ENCODE measurements around the gene NPIPB2. TPM values are rescaled to one million over a fixed set of nuclear protein-coding genes. Genes with fewer than 3 reads are reported as not detected.
"Not testable (repeated sequence)": the region's sequence is repeated elsewhere in the genome, so short reads cannot be mapped to it uniquely, and the experiment has no call there.

NPIPB2 gene
- total and polyA plus RNA-seq, 11 donors = 1.1 to 8.4 (median 2.7) TPM

- H3K4me3 ChIP-seq = no peak overlapping the region
Observed at GRCh38 chr16:11955713-11956123, 13.9 kb upstream of the NPIPB2 start.

DNA sequence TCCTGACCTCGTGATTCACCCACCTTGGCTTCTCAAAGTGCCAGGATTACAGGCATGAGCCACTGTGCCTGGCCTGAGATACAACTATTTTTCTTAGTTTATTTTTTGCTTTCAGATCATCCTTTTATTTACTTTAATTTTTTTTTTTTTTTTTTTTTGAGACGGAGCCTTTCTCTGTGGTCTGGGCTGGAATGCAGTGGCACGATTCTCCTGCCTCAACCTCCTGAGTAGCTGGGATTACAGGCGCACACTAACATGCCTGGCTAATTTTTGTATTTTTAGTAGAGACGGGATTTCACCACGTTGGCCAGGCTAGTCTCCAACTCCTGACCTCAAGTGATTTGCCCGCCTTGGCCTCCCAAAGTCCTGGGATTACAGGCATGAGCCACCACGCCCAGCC, 11.7 kb upstream of the NPIPB2 start:
- DNase-seq, H3K27ac ChIP-seq, H3K36me3 ChIP-seq, H3K4me3 ChIP-seq, H3K4me1 ChIP-seq, H3K9me3 ChIP-seq, H3K27me3 ChIP-seq, ATAC-seq: not testable (repeated sequence)
- WGBS, 4 donors = 88 to 93% (median 91%) methylated on average over 8 of the region's 8 CpGs
- intact Hi-C loops (cut with DNase I) = loop anchor here in 2 of 10 donors (5.0 kb wide), 1 partner anchor 114 kb away; no protein-coding TSS in a partner anchor

More at GRCh38 chr16:11955713-11956123, 13.9 kb upstream of the NPIPB2 start:
- TF ChIP-seq, protein P1, sequence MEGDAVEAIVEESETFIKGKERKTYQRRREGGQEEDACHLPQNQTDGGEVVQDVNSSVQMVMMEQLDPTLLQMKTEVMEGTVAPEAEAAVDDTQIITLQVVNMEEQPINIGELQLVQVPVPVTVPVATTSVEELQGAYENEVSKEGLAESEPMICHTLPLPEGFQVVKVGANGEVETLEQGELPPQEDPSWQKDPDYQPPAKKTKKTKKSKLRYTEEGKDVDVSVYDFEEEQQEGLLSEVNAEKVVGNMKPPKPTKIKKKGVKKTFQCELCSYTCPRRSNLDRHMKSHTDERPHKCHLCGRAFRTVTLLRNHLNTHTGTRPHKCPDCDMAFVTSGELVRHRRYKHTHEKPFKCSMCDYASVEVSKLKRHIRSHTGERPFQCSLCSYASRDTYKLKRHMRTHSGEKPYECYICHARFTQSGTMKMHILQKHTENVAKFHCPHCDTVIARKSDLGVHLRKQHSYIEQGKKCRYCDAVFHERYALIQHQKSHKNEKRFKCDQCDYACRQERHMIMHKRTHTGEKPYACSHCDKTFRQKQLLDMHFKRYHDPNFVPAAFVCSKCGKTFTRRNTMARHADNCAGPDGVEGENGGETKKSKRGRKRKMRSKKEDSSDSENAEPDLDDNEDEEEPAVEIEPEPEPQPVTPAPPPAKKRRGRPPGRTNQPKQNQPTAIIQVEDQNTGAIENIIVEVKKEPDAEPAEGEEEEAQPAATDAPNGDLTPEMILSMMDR (IDR thresholded peaks at IDR 0.05) = no peak
- no peak for TF ChIP-seq POLR2A (IDR thresholded peaks at IDR 0.05)
- DNase-seq = no peak
- no peak for ATAC-seq
- 65 to 75% (median 70%) methylated on average over 8 of the region's 8 CpGs for WGBS, 4 donors
- Histone ChIP-seq H3K36me3 (no peaks in the 10 kb centered on the region), H3K27ac (no peak overlapping the region), H3K27me3 (no peaks in the 10 kb centered on the region), H3K9me3 (no peaks in the 10 kb centered on the region), H3K4me1 (no peaks in the 10 kb centered on the region)
- intact Hi-C loops (cut with DNase I) = no loop called here

GRCh38 chr16:11950388-11950787, 8.5 kb upstream of the NPIPB2 start:
- no peak for ATAC-seq
- intact Hi-C loops (cut with DNase I) = loop anchor here in 2 of 10 donors (5.0 kb wide), 1 partner anchor 117 kb away; no protein-coding TSS in a partner anchor

DNA sequence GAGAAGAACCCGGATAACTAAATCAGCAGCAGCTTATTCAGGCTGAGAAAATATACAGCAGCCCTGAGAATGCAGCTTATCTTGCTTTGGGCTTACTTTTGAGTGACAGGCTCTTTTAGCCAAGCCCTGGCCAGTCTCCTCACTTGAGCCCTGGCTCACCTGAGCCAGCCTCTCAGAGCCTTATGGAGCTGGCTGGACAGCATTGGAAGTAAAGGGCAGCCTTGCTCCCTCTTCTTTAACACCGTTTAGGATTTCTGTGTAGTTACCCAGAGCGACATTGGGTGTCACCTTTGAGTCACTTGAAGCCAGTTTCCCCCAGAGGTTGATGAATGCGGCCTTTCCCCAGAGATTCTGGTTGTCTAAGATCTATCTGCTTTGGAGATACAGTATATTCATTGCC, 7.7 kb upstream of the NPIPB2 start:
- Histone ChIP-seq H3K27me3 (no peaks in the 10 kb centered on the region), H3K36me3 (no peaks in the 10 kb centered on the region), H3K27ac (no peak overlapping the region), H3K4me1 (no peaks in the 10 kb centered on the region), H3K9me3 (no peaks in the 10 kb centered on the region), H3K4me3 (no peak overlapping the region)
- TF ChIP-seq POLR2A (IDR thresholded peaks at IDR 0.05) = no peak
- TF ChIP-seq, protein P1 (IDR thresholded peaks at IDR 0.05) = peak in 11 of 12 donors; percentile 23 to 58 (median 47)
- intact Hi-C loops (cut with DNase I) = loop anchor here in 7 of 10 donors (1.0 to 5.0 kb wide), 4 partner anchors 117 to 119 kb away; no protein-coding TSS in a partner anchor
- ATAC-seq = peak in 3 of 4 donors; percentile 68 to 81 (median 73)
- DNase-seq = peak in 1 of 5 donors; percentile 18
- WGBS, 4 donors = 15 to 25% (median 18%) methylated on average over 4 of the region's 4 CpGs

More at GRCh38 chr16:11950388-11950787, 8.5 kb upstream of the NPIPB2 start:
- H3K9me3 ChIP-seq = no peaks in the 10 kb centered on the region
- no peak for TF ChIP-seq POLR2A (IDR thresholded peaks at IDR 0.05)
- TF ChIP-seq, protein P1 (IDR thresholded peaks at IDR 0.05) = no peak
- no peak for DNase-seq
- no peaks in the 10 kb centered on the region for H3K4me1 ChIP-seq
- no peaks in the 10 kb centered on the region for H3K36me3 ChIP-seq
- H3K4me3 ChIP-seq = no peak overlapping the region
- no peaks in the 10 kb centered on the region for H3K27me3 ChIP-seq
- no peak overlapping the region for H3K27ac ChIP-seq
- 86 to 91% (median 90%) methylated on average over 5 of the region's 5 CpGs for WGBS, 4 donors

DNA sequence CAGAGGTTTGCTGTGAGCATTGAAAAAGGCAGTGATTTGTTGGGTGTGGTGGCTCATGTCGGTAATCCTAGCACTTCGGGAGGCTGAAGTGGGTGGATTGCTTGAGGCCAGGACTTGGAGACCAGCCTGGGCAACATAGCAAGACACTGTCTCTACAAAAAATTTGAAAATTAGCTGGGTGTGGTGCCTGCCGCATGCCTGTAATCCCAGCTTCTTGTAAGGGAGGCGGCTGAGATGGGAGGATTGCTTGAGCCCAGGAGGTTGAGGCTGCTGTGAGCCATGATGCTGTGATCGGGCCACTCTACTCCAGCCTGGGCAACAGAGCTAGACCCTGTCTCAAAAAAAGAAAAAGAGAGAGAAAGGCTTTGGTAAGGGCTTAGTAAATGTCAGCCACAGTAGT, 7.0 kb upstream of the NPIPB2 start:
- TF ChIP-seq POLR2A (IDR thresholded peaks at IDR 0.05) = no peak
- TF ChIP-seq, protein P1 (IDR thresholded peaks at IDR 0.05) = no peak
- 89 to 96% (median 94%) methylated on average over 5 of the region's 5 CpGs for WGBS, 4 donors
- H3K27me3 ChIP-seq = no peaks in the 10 kb centered on the region
- intact Hi-C loops (cut with DNase I) = loop anchor here in 7 of 10 donors (1.0 to 5.0 kb wide), 4 partner anchors 118 to 120 kb away; no protein-coding TSS in a partner anchor
- H3K36me3 ChIP-seq = no peaks in the 10 kb centered on the region
- H3K4me1 ChIP-seq = no peaks in the 10 kb centered on the region
- no peak overlapping the region for H3K27ac ChIP-seq
- ATAC-seq = no peak
- H3K9me3 ChIP-seq = no peaks in the 10 kb centered on the region
- no peak for DNase-seq
- H3K4me3 ChIP-seq = no peak overlapping the region

All from heart left ventricle (tissue), 16 donors.